Measurements from ENCODE around the gene PRPF4.

GRCh38 chr9:113322671-113323070 is 47.2 kb downstream of the PRPF4 start:
- TF ChIP-seq CBX2 (IDR thresholded peaks at IDR 0.05; ENCODE audit: borderline replicate concordance, low read depth), result no peak
- no peak for TF ChIP-seq POLR2A (IDR thresholded peaks at IDR 0.05; ENCODE audit: low read length)
